NOMO-1 treated with DMSO at 0.1 percent for 48 hours (cell line): Measurements from ENCODE around the gene PEF1.

ENCODE experiments used
- DNase-seq: peaks from one replicate; lab custom pipeline; 2025; ENCODE audit not compliant: unreplicated experiment; lab: John Stamatoyannopoulos, UW

Gene PEF1

GRCh38 chr1:31671561-31672201 is 27.0 kb upstream of the PEF1 start:
- DNase-seq, result no peak

GRCh38 chr1:31671147-31671546 is 26.5 kb upstream of the PEF1 start:
- DNase-seq, result no peak

- DNase-seq, result no peak
Measured at GRCh38 chr1:31670593-31670964, 25.9 kb upstream of the PEF1 start.

GRCh38 chr1:31669786-31670592 is 25.3 kb upstream of the PEF1 start:
- DNase-seq, result peak; percentile 19

- DNase-seq, result no peak
Measured at GRCh38 chr1:31669433-31669785, 24.7 kb upstream of the PEF1 start.

GRCh38 chr1:31668303-31668883 is 23.7 kb upstream of the PEF1 start:
- no peak for DNase-seq

GRCh38 chr1:31667065-31667785 is 22.5 kb upstream of the PEF1 start:
- DNase-seq, result no peak

- no peak for DNase-seq
Measured at GRCh38 chr1:31666263-31666963, 21.7 kb upstream of the PEF1 start.

GRCh38 chr1:31665234-31665878 is 20.7 kb upstream of the PEF1 start:
- no peak for DNase-seq

GRCh38 chr1:31664528-31664927 is 19.9 kb upstream of the PEF1 start:
- no peak for DNase-seq

GRCh38 chr1:31663622-31664452 is 19.2 kb upstream of the PEF1 start:
- DNase-seq, result peak; percentile 9

GRCh38 chr1:31662463-31662862 is 17.8 kb upstream of the PEF1 start:
- no peak for DNase-seq

GRCh38 chr1:31661856-31662255 is 17.2 kb upstream of the PEF1 start:
- DNase-seq, result no peak

GRCh38 chr1:31660871-31661455 is 16.3 kb upstream of the PEF1 start:
- DNase-seq, result no peak

- DNase-seq, result no peak
Measured at GRCh38 chr1:31659889-31660288, 15.2 kb upstream of the PEF1 start.

- no peak for DNase-seq
Measured at GRCh38 chr1:31658721-31659120, 14.0 kb upstream of the PEF1 start.

- no peak for DNase-seq
Measured at GRCh38 chr1:31657972-31658510, 13.4 kb upstream of the PEF1 start.

- DNase-seq, result no peak
Measured at GRCh38 chr1:31657020-31657804, 12.5 kb upstream of the PEF1 start.
